Activated CD8-positive, alpha-beta T cell treated with anti-CD3 and anti-CD28 coated beads for 36 hours (primary cell): Measurements from ENCODE around the gene CFAP119. TPM values are rescaled to one million over a fixed set of nuclear protein-coding genes. Genes with fewer than 3 reads are reported as not detected.

Experiments
- ATAC-seq: fragments of 200-7000 bp; cut with Tn5 transposase; one replicate; pipeline ENCODE4 v1.10.0; 2021; ENCODE audit warnings: mild to moderate bottlenecking, moderate library complexity
- CTCF ChIA-PET: fragments of 350-600 bp; sonication (Branson Sonifier 250); formaldehyde crosslinking; loops from one replicate; lab custom pipeline; 2021; ENCODE audit warnings: antibody characterized with exemption; lab: Charles Lee
- POLR2A ChIA-PET: fragments of 350-600 bp; sonication (Branson Sonifier 250); formaldehyde crosslinking; loops from one replicate; lab custom pipeline; 2021; ENCODE audit warnings: antibody characterized with exemption; lab: Charles Lee
- DNase-seq: peaks from one replicate; pipeline ENCODE4 v3.0.0-alpha.2; 2020
- H3K27ac Mint-ChIP-seq: one replicate; pipeline ENCODE4 v1.8.0; 2021; ENCODE audit warnings: mild to moderate bottlenecking, mixed read lengths
- H3K27me3 Mint-ChIP-seq: one replicate; pipeline ENCODE4 v1.8.0; 2021; ENCODE audit warnings: mixed read lengths
- H3K36me3 Mint-ChIP-seq: one replicate; pipeline ENCODE4 v1.8.0; 2021; ENCODE audit warnings: low read depth, mixed read lengths
- H3K4me1 Mint-ChIP-seq: one replicate; pipeline ENCODE4 v1.8.0; 2021; ENCODE audit warnings: low read depth, mixed read lengths
- H3K4me3 Mint-ChIP-seq: one replicate; pipeline ENCODE4 v1.8.0; 2021; ENCODE audit warnings: mild to moderate bottlenecking, moderate library complexity, mixed read lengths
- H3K9me3 Mint-ChIP-seq: one replicate; pipeline ENCODE4 v1.8.0; 2021; ENCODE audit warnings: mixed read lengths
- intact Hi-C: fragments of 100-400 bp; cut with micrococcal nuclease; formaldehyde crosslinking; loops from one replicate; pipeline ENCODE4 v1.10.0; 2022
- total RNA-seq, 2 experiments: library from RNA; stranded (reverse); gene quantifications; one replicate each; pipeline ENCODE4 v1.2.3, GENCODE V29; 2021
- TF ChIP-seq, protein P1 (sequence below): fragments of 200-600 bp; IDR thresholded peaks from one replicate; pipeline ENCODE4 v1.8.0; 2022; ENCODE audit warnings: antibody characterized with exemption, mild to moderate bottlenecking

Gene CFAP119
- total RNA-seq, 2 experiments from 2014 or later, result 3.8 to 3.9 TPM

- DNase-seq (no peak), ATAC-seq (no peak)
- peaks cover 25% of the 10 kb centered on the region for H3K4me1 Mint-ChIP-seq
- H3K27ac Mint-ChIP-seq, result peak overlapping the region; percentile 21
- TF ChIP-seq, protein P1, sequence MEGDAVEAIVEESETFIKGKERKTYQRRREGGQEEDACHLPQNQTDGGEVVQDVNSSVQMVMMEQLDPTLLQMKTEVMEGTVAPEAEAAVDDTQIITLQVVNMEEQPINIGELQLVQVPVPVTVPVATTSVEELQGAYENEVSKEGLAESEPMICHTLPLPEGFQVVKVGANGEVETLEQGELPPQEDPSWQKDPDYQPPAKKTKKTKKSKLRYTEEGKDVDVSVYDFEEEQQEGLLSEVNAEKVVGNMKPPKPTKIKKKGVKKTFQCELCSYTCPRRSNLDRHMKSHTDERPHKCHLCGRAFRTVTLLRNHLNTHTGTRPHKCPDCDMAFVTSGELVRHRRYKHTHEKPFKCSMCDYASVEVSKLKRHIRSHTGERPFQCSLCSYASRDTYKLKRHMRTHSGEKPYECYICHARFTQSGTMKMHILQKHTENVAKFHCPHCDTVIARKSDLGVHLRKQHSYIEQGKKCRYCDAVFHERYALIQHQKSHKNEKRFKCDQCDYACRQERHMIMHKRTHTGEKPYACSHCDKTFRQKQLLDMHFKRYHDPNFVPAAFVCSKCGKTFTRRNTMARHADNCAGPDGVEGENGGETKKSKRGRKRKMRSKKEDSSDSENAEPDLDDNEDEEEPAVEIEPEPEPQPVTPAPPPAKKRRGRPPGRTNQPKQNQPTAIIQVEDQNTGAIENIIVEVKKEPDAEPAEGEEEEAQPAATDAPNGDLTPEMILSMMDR, result no peak
- H3K4me3 Mint-ChIP-seq, result no peak overlapping the region
- no peaks in the 10 kb centered on the region for H3K9me3 Mint-ChIP-seq
- no peaks in the 10 kb centered on the region for H3K27me3 Mint-ChIP-seq
- H3K36me3 Mint-ChIP-seq, result peaks cover 40% of the 10 kb centered on the region
- POLR2A ChIA-PET, result no interaction called here
- intact Hi-C loops, result no loop called here
- CTCF ChIA-PET, result no interaction called here
These were observed 16.8 kb downstream of the CFAP119 start for GRCh38 chr16:30745082-30745481.

- Mint-ChIP-seq H3K4me1 (peaks cover 19% of the 10 kb centered on the region), H3K27me3 (no peaks in the 10 kb centered on the region), H3K9me3 (no peaks in the 10 kb centered on the region), H3K27ac (no peak overlapping the region), H3K4me3 (no peak overlapping the region), H3K36me3 (peaks cover 36% of the 10 kb centered on the region)
- no peak for DNase-seq
- ChIA-PET POLR2A (no interaction called here), CTCF (no interaction called here)
- TF ChIP-seq, protein P1, result no peak
- intact Hi-C loops, result no loop called here
- ATAC-seq, result no peak
These were observed 17.7 kb downstream of the CFAP119 start for GRCh38 chr16:30744183-30744582.

- Mint-ChIP-seq H3K36me3 (peaks cover 39% of the 10 kb centered on the region), H3K27ac (no peak overlapping the region), H3K27me3 (no peaks in the 10 kb centered on the region), H3K4me3 (no peak overlapping the region), H3K9me3 (no peaks in the 10 kb centered on the region), H3K4me1 (peaks cover 19% of the 10 kb centered on the region)
- DNase-seq, result no peak
- POLR2A ChIA-PET, result interaction anchor here (1.7 to 1.9 kb wide), 2 partner anchors 11 to 20 kb away, joined by 3 to 5 read pairs; no protein-coding TSS in a partner anchor
- ATAC-seq, result no peak
- TF ChIP-seq, protein P1, result no peak
- CTCF ChIA-PET, result no interaction called here
- intact Hi-C loops, result no loop called here
These were observed 18.1 kb downstream of the CFAP119 start for GRCh38 chr16:30743716-30744115.

GRCh38 chr16:30741461-30741914 is 20.4 kb downstream of the CFAP119 start:
- CTCF ChIA-PET, result interaction anchor here (1.3 kb wide), 1 partner anchor 103 kb away, joined by 3 read pairs; no protein-coding TSS in a partner anchor
- no peak for ATAC-seq

More at GRCh38 chr16:30741461-30741914, 20.4 kb downstream of the CFAP119 start:
- DNase-seq, result no peak
- peak overlapping the region; percentile 4 for H3K27ac Mint-ChIP-seq
- H3K4me3 Mint-ChIP-seq, result no peak overlapping the region
- TF ChIP-seq, protein P1, result no peak
- peaks cover 49% of the 10 kb centered on the region for H3K36me3 Mint-ChIP-seq
- no peaks in the 10 kb centered on the region for H3K9me3 Mint-ChIP-seq
- intact Hi-C loops, result no loop called here
- POLR2A ChIA-PET, result interaction anchor here (1.5 to 1.9 kb wide), 2 partner anchors 9 kb away, joined by 3 to 5 read pairs; no protein-coding TSS in a partner anchor
- H3K4me1 Mint-ChIP-seq, result peaks cover 10% of the 10 kb centered on the region
- H3K27me3 Mint-ChIP-seq, result no peaks in the 10 kb centered on the region
